Activated CD4-positive, alpha-beta T cell treated with anti-CD3 and anti-CD28 coated beads, Interleukin-2, amount 50 U/mL, for 4 hours (primary cell): Measurements from ENCODE around the gene SKP1.
"Not testable (repeated sequence)": the region's sequence is repeated elsewhere in the genome, so short reads cannot be mapped to it uniquely, and the experiment has no call there.

Experiments used
- DNase-seq, 2 experiments: peaks; one replicate each; pipeline ENCODE4 v3.0.0-alpha.2; 2020

The SKP1 gene

DNA sequence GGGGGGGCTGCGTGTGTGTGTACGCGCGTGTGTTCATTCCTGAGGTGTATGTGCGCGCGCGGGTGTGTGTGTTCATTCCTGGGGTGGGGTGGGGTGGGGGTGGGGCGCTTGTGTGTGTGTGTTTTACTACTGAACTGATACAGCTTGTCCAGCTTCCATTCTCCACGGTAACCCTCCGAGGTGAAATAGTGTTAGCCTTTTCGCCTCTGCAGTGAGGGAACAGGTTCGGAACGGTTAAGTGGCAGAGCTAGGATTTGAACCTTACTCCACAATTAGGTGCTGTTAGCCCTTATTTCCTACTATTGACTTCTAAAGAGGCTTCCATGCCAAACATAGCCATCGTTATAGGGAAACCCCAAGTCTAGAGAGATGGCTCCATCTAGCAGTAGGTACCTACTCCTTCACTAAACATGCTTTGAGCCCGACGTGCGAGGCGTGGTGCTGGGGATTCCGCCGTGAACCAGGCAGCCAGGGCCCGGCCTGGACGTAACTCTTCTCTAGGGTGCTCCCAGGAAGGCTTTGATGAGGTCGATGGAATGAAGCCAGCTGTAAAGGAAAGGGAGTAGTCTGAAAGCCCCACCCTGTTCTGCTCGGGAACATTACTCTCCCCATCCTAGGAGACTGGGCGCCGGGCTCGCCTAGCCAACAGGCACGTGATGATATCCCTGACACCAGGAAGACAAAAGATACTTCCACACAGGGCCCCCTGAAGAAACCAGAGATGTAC lies 782 bp upstream of the SKP1 start:
- DNase-seq, result no peak

DNA sequence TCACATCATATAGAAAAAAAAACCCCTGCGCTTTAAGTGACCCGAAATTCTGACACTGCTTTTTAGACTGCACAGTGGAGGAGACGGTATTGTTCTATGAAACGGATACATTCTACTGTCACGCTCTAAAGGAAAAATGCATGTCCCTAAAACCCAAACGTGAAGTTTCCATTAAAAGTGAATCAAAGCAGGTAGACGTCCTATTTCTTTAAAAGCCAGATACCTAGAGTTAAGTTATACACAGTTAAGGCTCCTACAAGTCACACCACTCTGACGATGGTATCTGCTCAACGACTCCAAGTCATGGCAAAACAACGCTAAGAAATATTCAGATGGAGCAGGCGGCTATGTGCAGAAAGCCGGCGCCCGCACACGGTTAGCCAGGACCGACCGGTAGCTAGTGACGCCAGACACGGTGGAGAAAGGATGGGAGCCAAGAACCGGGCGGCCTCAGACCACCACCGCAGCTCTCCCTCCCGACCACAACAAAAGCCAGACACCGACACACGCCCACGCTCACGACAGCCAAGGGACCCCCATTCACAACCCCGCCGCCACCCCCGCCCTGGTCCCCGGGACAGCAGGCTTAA lies 734 bp downstream of the SKP1 start:
- DNase-seq, result no peak

DNA sequence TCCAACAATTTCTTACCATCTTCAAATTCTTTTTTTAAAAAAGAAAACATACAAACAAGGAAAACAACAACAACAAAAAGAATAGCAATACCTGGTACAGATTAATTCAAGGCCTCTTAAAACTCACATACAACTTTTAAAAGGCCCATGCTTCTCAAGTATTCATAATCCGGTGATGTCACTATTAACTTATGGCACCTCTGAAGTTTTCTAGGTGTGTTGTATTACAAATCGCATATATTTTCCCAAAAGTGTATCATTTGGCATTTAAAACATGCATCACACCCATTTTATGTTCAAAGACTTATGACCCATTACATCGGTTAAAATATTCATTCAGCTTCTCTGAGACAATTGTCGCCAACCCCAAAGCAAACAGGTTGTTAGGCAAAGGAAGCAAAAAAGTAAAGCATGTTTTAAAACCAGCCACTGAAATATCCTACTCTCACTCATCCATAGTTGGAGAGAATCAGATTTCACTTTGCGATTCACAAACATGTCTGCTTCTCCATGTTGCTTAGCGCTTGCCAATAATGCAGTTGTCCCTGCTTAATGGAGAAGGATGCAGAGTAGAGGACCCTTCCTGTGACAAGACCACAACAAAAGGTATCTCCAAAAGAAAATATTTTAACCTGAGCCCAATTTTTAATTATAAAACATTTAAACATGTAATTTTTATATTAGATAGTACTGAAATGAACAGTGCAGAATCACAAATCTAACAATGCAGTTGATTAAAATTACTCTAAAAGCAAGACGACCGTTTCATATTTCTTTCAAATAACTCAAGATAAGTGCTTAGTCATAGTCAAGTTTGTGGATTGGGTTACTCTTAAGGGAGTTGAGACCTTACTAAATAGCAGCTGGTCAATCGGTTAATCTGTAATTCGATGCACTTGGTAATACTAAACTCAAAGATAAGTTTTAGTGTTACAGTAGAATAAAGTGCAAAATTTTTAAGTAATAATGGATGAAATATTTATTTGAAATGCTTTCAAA lies 1.6 kb downstream of the SKP1 start:
- no peak for DNase-seq

DNA sequence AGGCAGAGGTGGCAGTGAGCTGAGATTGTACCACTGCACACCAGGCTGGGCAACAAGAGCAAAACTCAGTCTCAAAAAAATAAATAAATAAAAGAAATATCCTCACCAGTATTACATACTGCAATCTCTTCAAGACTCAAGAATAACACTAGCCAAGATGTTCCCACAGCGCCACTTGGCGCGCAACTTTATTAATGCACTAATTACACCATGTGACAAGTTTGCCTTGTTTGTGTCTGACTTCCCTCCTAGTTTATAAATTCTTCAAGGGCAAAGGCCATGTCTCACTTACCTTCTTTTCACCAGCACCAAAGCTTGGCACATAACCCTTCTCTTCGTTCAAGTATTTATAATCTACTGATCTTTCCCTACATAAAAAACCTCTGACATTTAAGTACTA lies 4.8 kb downstream of the SKP1 start:
- DNase-seq, result no peak

DNA sequence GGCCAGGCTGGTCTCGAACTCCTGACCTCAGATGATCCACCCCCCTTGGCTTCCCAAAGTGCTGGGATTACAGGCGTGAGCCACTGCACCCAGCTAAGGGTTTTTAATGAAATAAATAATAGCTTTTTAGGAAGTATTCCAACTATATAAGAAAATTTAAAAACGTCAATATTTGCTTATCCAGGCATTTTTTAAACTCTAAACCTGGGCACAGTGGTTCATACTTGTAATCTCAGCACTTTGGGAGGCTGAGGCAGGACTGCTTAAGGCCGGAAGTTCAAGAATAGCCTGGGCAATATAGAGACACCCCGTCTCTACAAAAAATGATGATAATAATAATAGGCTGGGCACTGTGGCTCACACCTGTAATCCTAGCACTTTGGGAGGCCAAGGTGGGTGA lies 14.2 kb downstream of the SKP1 start:
- no peak for DNase-seq

DNA sequence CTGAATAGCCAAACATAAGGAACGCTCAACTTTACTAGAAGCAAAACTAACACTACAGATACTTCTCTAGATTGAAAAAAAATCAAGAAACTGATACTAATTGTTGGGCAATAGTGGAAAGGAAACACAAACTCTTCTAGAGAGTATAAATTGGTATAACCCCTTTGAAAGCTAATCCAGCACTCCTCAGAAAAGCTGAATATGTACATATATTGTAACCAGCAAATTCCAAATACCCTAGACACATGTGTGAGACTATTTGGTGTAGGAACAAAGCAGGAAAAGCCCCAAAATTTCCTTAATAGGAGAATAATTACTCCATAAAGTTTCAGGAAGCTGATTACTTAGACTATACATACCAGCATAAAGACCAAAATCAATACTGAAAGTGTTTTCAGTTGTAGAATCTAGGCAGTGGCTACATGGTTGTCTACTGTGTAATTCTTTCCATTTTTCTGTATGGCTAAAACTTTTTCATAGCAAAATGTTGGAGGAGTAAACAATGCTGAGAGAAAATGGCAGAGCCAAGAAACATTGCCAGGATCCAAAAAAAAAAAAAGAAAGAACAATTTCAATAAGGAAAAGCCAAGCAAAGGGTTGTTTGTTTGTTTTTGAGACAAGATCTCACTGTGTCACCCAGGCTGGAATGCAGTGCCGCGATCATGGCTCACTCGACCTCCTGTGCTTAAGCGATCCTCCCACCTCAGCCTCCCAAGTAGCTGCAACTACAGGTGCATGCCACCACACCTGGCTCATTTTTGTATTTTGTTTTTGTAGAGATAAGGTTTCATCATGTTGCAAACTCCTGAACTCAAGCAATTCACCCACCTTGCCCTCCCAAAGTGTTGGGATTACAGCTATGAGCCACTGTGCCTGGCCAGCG lies 15.0 kb downstream of the SKP1 start:
- no peak for DNase-seq

DNA sequence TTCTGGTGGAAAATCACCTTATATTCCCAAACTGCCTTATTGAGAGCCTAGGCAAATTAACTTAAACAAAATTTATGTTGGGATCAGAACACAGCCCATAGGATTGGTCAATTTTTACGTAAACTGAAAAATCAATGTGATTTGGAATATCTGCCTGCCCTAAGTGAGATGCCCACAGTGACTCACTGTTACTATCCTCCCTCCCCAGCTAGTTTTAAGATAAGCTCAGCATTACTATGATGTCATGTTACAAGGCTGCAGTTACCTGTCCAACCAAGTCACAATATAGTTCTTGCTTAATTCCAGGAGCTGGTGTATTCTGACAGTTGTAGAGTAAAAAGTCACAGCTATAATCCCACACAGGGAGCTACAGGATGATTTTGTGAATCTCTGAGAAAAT lies 23.1 kb downstream of the SKP1 start:
- DNase-seq, result no peak

DNA sequence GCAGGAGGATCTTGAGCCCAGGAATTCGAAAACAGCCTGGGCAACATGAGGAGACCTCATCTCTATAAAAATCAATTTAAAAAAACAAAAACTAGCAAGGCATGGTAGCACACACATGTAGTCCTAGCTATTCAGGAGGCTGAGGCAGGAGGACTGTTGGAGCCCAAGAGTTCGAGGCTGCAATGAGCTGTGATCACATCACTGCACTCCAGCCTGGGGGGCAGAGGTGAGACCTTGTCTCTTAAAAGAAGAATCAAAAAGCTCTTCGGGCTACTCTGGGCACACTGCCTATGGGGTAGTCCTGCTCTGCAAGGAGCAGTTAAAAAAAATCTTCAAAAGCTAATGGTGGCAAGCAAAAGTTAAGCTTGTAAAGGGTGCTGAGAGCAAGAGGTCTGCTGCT lies 23.5 kb downstream of the SKP1 start:
- DNase-seq, result no peak

DNA sequence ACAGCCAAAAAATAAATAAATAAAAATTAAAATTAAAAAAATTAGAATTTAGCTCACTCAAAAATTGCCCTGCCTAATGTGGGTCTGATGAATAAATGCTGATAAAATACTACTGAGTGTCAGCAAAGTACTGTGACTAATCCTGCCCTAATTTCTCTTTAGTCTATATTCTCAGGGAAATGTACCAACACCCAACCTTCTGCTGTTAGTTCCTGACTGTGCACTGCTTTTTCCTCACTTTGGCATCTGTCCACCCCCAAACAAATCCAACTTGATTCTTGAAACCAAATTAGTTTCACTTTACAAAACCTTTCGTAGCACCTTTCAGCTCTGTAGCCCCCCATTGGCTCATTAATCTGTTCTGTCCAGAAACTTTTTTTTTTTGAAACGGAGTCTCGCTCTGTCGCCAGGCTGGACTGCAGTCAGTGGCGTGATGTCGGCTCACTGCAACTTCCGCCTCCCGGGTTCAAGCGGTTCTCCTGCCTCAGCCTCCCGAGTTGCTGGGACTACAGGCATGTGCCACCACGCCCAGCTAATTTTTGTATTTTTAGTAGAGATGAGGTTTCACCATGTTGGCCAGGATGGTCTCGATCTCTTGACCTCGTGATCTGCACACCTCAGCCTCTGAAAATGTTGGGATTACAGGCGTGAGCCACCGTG lies 24.4 kb downstream of the SKP1 start:
- DNase-seq, result not testable (repeated sequence)

DNA sequence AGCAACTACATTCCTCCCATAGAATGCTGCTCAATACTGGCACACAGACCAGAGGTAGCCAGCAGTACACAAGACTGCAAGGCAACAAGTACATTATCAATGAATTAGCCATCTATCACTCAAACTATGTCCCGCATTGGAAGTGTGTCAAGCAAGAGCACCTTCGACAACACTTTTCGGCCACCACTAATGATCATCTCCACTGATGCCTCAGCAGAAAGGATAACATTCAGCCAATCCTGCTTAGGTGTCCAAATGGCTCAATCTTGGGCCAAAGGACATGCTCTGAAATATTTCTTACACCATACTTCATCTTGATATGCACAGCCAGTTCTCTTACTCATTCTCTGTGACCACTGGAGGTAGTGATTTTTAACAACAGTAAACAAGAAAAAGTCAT lies 25.0 kb downstream of the SKP1 start:
- no peak for DNase-seq

DNA sequence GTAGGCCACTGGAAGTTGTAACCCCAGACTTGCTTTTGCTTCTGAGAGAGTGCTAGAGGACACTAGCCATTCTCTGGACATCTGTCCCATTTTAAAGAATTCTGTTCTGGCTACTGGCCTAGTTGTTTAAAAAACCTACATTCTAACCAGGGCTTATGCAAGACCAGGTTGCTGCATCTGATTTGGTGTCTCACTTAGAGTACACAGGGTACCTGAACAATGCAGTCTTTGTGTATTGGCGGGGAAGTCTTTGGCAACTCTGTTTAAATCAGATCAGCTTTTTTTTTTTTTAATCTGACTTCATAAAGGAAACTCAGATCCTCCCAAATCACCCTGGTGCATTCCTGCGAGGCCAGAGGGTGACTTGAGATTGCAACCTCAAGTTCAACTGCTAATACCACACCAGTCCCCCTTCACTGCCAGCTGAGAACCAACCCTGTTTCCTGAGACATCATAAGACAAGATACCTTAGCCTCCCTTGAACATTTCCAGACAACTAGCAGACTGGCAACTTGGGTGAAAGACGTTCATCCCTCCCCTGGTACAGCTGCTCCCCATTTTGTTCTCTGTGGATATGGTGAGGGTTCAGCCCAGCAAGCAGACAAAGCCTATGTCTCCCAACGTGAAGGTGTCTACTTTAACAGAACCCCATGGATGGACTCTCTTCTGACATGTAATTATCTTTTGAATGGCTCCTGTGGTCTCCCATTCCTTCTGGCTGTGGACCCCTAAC lies 27.0 kb downstream of the SKP1 start:
- DNase-seq, result no peak

DNA sequence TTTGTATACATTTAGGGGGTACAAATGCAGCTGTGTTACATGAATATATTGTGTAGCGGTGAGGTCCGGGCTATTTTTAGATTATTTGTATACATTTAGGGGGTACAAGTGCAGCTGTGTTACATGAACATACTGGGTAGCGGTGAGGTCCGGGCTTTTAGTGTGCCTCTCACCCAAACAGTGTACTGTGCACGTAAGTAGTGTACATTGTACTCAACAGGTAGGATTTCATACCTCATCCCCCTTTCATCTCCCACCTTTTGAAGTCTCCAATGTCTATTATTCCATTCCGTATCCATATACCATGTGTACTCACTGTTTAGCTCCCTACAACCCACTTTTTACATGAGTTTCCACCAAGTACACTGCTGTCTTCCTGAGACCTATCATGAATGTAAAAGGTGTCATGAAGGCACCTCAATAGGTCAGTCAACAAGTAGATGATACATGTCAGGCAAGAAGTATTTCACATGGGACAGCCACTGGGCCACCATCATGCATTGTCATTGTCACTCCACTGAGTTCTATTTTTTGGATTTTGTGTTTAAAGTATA lies 27.7 kb downstream of the SKP1 start:
- DNase-seq, result no peak

DNA sequence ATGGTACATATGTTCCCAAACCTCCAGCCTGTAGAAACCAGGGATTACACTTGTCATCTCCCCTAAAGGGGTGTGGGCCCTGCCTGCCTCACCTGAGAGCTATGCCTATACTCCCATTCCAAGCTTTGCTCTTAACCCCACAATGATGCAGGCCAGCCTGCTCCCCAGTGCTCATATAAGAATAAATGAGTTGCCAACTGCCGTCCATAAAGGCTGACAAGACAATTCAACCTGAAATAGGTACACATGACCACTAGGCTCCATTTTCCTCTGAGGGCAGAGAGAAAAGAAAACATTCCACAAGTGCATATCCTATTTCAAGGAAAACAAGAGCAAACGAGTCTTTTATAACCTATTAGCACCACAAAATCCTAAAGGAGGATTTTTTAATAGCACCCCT lies 28.4 kb downstream of the SKP1 start:
- DNase-seq, result no peak

DNA sequence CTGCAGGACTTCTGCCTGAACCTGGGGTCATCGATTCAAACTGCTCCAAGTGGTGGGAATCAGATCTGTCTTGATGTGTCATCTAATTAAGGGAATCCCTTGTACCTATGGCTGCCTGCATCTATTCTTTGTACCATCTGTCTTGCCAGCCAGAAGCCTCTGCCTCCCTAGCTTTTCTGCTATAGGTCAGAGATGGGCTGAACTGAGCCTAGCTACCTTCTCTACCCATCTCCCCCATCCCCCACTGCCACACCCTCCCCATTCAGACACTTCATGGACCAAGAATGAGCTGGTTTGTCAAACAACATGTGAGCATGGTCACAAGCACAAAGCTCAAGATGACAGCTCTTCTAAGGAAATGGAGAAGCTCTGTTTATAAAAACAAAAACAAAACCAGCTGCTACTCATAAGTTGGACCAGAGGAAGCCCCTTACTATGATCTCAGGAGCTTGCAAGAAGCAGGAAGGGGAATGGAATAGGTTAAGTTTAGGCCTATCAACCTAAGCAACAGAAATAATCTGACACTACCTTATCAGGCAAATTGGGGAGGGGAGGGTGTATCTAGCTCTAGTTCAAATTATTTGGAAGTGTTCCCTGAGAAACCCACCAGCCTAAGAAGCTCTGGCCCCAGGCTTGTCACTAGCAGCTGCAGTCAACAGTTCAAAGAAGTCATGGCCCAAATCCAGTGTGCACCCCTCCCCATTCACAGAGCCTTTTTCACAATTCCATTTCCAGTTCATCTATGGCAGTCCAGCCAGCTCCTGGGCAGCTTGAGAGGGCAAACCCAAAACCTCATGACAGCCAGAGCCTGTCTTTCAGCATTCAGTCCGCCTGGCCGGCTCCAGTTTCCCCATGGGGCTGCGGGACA lies 29.9 kb downstream of the SKP1 start:
- no peak for DNase-seq

DNA sequence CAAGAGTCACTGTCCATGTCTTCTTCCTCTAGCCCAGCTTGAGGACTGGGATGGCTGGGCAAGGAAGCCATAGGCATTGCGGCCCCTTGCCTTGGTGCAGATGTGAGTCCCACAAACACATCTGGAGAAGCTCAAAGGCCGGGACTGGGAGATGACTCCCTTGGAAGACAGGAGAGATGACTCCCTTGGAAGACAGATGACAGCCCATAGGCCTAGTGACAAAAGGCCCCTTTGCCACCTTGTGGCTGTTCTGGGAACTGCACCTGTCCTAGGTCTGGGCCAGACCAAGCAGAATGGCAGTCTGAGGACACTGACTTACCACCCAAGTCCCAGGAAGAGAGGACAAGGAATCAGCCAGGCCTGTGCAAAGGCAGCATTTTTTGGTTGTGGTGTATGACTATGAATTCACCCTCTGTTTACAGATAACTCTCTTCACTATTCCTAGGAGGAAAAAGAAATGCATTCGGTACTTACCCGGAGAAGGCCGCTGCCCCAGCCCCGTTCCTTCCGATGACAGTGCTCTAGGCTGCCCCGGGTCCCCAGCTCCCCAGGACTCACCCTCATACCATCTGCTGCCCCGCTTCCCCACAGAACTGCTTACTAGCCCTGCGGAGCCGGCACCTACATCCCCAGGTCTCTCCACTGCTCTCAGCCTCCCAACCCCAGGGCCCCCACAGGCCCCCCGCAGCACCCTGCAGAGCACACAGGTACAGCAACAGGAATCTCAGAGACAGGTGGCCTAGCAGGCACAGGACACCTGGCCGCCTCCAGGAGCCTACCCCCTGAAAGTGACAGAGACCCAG lies 30.8 kb downstream of the SKP1 start:
- DNase-seq, result peak; percentile 79 to 82

DNA sequence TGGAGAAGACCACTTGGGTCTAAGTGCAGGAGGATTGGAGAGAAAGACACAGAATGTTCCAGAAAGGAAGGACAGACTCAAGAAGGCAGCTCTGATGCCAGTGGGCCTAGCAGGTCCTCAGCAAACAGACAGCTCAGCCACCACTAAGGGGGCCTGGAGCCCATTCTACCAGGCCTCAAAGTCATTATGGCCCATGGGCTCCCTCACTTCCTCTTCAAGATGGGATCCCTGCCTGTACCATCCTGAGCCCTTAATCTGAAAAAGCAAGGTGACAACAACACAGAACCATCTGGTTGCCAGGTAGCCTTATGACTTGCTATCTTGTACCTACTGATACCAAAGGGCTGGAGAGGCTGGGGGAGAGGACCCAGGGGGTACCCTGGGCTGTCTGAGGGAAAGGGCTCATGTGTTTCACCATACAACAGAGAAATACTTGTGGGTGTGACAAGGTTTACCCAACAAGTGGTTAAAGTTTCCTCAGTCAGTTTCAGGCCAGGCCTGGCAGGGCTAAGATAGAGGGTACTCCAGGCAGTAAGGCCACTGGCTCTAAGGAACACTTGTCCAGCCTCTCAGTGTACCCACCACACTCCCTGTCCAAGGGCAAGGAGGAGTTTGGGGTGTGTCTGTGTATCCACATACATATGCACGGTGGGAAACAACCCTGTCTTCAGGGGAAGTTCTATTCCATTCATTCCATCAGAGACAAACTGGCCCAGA lies 31.6 kb downstream of the SKP1 start:
- DNase-seq, result no peak

DNA sequence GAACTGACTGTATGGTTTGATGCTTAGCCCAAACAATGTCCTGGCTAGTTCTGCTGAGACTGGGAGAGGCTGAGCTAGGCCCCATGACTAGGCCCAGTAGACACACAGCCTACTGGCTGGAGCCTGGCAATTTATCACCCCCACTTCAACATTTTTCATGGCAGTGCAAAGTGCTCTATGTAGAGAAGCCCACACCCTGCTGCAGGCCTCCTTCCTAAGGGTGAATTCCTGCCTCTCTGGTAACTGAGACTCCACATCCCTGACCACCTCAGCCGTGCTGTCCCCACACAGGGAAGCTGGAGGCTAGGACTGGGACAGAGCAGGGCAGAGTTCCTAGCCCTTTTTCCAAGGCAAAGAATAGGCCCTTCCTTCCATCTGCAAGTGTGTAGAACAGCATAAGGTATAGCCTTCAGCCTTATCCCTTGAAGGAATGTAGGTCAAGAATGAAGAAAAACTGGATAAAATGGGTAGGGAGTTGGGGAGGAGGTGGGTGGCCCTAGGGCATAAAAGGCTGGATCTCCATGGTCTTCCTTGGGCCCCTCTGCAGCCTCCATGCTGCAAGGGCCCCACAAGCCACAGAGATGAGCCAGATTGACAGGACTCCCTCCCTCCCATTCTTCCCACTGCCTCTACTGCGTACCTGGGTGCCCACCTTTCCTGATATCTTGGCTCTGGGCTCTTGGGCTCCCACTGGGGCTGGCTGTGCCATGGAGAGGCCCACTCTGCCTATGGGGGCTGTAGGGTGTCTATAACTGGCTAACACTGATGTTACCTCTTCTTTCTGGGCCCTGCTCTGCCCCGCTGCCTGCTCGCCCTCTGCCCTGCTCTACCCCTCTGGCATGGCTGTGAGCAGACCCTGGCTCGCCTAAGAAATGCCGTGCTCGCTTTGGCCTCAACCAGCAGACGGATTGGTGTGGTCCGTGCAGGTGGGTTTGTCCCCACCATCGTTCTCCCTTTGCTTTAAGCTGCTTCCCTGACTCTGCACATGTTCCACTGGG lies 32.5 kb downstream of the SKP1 start:
- no peak for DNase-seq
